ENCODE measurements around the gene GJB5.
A peak's percentile ranks its signal among the peaks of the same experiment; 100 is the strongest.

GJB5 gene

DNA sequence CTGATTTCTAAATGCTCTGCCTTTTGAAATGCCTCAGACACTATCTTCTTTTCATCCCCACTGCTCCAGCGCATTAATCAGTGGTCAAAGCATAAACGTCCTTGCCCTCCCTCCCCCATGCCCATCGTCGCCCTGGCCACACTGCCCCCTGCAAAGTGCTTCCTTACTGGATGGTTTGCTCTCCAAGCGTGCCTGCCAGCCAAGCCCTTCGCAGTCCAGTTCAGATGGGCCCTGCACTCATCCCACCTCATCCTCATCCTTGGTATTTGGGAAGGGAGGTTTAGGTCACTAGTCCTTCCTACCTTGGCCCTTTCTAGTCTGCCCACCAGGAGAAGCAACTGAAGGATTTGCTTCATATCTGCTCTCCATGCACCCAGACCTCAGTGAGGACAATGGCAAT is 41.1 kb downstream of the GJB5 start:
- DNase-seq (ENCODE audit: low spot score), result no peak

DNA sequence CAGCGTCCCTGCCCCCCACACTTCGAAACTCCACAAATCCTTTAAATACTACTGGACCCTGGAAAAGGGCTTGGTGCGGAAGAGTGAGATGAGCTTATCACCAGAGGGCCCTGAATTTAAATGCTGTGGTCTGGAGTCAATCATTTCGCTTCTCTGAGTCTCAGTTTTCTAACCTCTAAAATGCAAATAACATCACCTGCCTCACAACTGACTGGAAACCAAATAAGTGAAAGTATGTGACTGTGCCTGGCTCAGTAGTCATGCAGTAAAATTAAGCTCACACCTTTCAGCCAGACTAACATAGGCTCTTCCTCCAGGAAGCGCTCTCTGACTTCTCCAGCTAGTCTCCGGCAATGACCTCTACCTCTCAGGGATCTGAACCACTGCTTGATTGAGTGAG is 42.1 kb downstream of the GJB5 start:
- DNase-seq (ENCODE audit: low spot score), result no peak

DNA sequence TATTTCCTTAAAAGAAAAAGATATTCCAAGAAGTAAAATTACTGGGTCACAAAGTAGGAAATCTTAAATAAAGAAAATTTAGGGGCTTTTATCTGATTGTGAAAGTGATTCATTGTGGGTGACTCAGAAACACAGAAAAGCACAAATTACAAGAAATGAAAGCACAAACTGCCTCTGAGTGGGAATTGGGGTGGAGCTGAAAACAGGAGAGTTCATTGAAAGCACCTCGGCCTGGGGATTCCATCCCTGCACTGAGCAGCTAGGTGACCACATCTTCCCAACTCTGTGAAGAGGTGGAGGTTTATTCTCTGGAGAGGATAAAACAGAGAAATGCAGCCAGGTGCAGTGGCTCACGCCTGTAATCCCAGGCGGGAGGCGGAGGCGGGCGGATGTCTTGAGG is 45.4 kb downstream of the GJB5 start:
- peak; percentile 9 for DNase-seq (ENCODE audit: low spot score)

DNA sequence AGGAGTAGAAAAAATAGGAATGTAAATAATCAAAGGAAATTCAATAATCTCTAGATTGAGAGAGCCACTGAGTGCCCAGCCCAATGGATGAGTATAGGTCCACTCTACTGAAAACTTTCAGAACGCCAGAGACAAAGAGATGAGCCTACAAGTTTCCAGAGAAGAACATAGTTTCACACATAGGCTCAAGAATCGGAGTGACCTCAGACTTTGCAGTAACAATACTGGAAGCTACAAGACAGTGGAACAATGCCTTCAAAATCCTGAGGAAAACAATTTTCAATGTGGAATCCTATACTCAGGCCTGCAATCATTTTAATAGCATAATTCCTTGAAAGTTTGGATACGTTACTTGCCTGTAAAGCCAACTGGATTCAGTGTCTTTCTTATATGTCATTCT is 48.9 kb downstream of the GJB5 start:
- DNase-seq (ENCODE audit: low spot score), result no peak

DNA sequence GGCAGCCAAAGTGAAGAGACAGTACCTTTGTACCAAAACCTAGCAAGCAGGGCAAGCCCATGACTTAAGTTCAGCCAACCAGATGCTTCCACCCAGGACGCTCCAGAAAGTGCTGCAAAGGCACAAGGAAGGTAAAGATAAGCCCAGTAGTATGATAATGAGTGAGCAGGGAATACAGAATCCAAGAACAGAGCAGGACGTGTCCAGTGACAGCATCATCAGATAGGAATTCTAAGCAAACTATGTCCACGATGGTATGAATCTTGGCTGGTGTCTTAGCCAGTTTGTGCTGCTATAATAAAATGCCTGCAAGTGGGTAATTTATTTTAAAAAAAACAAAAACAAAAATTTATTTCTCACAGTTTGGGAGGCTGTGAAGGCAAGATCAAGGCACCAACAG is 51.5 kb downstream of the GJB5 start:
- DNase-seq (ENCODE audit: low spot score), result no peak
